Panc1 (cell line): ENCODE measurements around the gene RSU1. TPM values are rescaled to one million over a fixed set of nuclear protein-coding genes. Genes with fewer than 3 reads are reported as not detected.
A peak's percentile ranks its signal among the peaks of the same experiment; 100 is the strongest.

Experiments
- ATAC-seq: fragments of 200-7000 bp; cut with Tn5 transposase; 2 replicates; pipeline ENCODE4 v1.9.1; 2020; ENCODE audit warnings: mild to moderate bottlenecking, moderate library complexity
- BruUV-seq: library from RNA; stranded (reverse); fragments of 400-500 nt; replicated peaks from 2 replicates; lab custom pipeline; 2021; lab: Mats Ljungman, UMichigan
- CTCF ChIA-PET: fragments of 300-600 bp; sonication (Branson Sonifier 250); formaldehyde crosslinking; loops from one replicate; lab custom pipeline; 2022; ENCODE audit warnings: antibody characterized with exemption; lab: Charles Lee
- POLR2A ChIA-PET: fragments of 300-600 bp; sonication (Branson Sonifier 250); formaldehyde crosslinking; loops from one replicate; lab custom pipeline; 2022; ENCODE audit warnings: antibody characterized with exemption; lab: Charles Lee
- DNase-seq: peaks from one replicate; pipeline ENCODE4 v3.0.0-alpha.2; 2010; ENCODE audit warnings: low read depth, low spot score
- H3K27ac ChIP-seq: 2 replicates; pipeline ENCODE4 v1.5.1; 2011; ENCODE audit warnings: mild to moderate bottlenecking, low read length, inconsistent platforms
- H3K27me3 ChIP-seq: fragments of 200-500 bp; sonication (Bioruptor generic); 2 replicates; pipeline ENCODE4 v1.6.0; 2014; ENCODE audit warnings: low read length, inconsistent platforms; ENCODE audit not compliant: control insufficient read depth, insufficient read depth
- H3K36me3 ChIP-seq: fragments of 200-500 bp; sonication (Bioruptor generic); 2 replicates; pipeline ENCODE4 v1.5.1; 2014; ENCODE audit warnings: inconsistent platforms, mild to moderate bottlenecking, low read length, moderate library complexity; ENCODE audit not compliant: control insufficient read depth, insufficient read depth
- H3K4me1 ChIP-seq: 2 replicates; pipeline ENCODE4 v1.5.1; 2011; ENCODE audit warnings: inconsistent platforms, mild to moderate bottlenecking, low read length, moderate library complexity; ENCODE audit not compliant: control insufficient read depth, insufficient read depth
- H3K4me3 ChIP-seq, 2 experiments: 2 replicates each; pipeline ENCODE4 v1.5.1; 2011 to 2012; ENCODE audit warnings: low read depth in 2 of 2, low read length in 2 of 2, mild to moderate bottlenecking in 2 of 2, inconsistent platforms in 1 of 2, moderate library complexity in 1 of 2
- H3K9me3 ChIP-seq: fragments of 200-500 bp; sonication (Bioruptor generic); 2 replicates; pipeline ENCODE4 v1.5.1; 2014; ENCODE audit warnings: low read depth, mild to moderate bottlenecking, inconsistent platforms, low read length, moderate library complexity; ENCODE audit not compliant: control insufficient read depth, insufficient read depth
- POLR2AphosphoS5 ChIP-seq: IDR thresholded peaks from 2 replicates; pipeline ENCODE4 v1.6.1; 2012; ENCODE audit warnings: mild to moderate bottlenecking, low read depth, low read length, moderate library complexity
- SIN3A ChIP-seq: IDR thresholded peaks from 2 replicates; pipeline ENCODE4 v1.6.1; 2012; ENCODE audit warnings: low read depth, mild to moderate bottlenecking, low read length, moderate library complexity, borderline replicate concordance; ENCODE audit not compliant: insufficient read depth
- TCF7L2 ChIP-seq: IDR thresholded peaks from 2 replicates; pipeline ENCODE4 v1.6.1; 2011; ENCODE audit warnings: mild to moderate bottlenecking, low read depth, low read length, inconsistent platforms
- in situ Hi-C: cut with HindIII; loops from 2 replicates; pipeline ENCODE4 v1.10.0; 2016; ENCODE audit warnings: low sequenced_read_pairs, low pct_unique_long_range_greater_than_20kb
- intact Hi-C: fragments of 100-400 bp; cut with micrococcal nuclease; formaldehyde crosslinking; loops from one replicate; pipeline ENCODE4 v1.10.0; 2022; ENCODE audit not compliant: unreplicated experiment
- total RNA-seq: library from RNA; stranded (reverse); gene quantifications from one replicate; pipeline ENCODE4 v1.2.1, GENCODE V29; 2021; ENCODE audit not compliant: unreplicated experiment
- TF ChIP-seq, protein P1 (sequence below), 2 experiments: IDR thresholded peaks; 2 replicates each; pipeline ENCODE4 v1.6.1; 2011 to 2012; ENCODE audit warnings: low read depth in 2 of 2, control low read depth in 1 of 2, low read length in 1 of 2, mild to moderate bottlenecking in 1 of 2, moderate library complexity in 1 of 2; ENCODE audit not compliant: insufficient read depth in 1 of 2
- TF ChIP-seq, protein P2 (sequence below): fragments of 450-650 bp; IDR thresholded peaks from 2 replicates; pipeline ENCODE4 v1.5.1; 2017; ENCODE audit warnings: mild to moderate bottlenecking

Gene RSU1
- total RNA-seq, 1 experiment from 2014 or later: 55.6 TPM

DNA sequence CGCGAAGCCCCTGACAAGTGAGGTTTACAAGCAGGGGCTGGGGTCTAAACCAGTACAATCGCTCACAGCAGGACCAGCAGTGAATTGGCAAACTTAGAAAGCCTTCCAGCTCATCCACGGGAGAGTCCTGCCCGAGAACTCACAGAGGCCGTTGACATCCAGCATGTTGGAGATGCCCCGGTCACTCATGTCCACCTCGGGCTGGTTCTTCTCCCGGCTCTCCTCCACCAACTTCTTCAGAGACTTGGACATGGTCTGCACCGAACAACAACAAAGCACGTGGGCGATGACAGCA, 447 bp downstream of the RSU1 start:
- intact Hi-C loops (no loop called here), in situ Hi-C loops (no loop called here)
- Histone ChIP-seq H3K27ac (peak overlapping the region; percentile 85), H3K27me3 (no peaks in the 10 kb centered on the region), H3K4me3 (peak overlapping the region; percentile 86 to 92), H3K36me3 (no peaks in the 10 kb centered on the region), H3K9me3 (no peaks in the 10 kb centered on the region), H3K4me1 (peaks cover 10% of the 10 kb centered on the region; the same call in 1 of the 2 replicates)
- POLR2A ChIA-PET: interaction anchor here (0.6 kb wide), 1 partner anchor 180 kb away, joined by 3 read pairs; no protein-coding TSS in a partner anchor
- DNase-seq (no peak), ATAC-seq (no peak; the same call in 1 of the 2 replicates)
- no TSS peak for BruUV-seq
- CTCF ChIA-PET: no interaction called here
- TF ChIP-seq SIN3A: no peak
- no peak for TF ChIP-seq TCF7L2
- no peak for TF ChIP-seq POLR2AphosphoS5
- TF ChIP-seq, protein P1, sequence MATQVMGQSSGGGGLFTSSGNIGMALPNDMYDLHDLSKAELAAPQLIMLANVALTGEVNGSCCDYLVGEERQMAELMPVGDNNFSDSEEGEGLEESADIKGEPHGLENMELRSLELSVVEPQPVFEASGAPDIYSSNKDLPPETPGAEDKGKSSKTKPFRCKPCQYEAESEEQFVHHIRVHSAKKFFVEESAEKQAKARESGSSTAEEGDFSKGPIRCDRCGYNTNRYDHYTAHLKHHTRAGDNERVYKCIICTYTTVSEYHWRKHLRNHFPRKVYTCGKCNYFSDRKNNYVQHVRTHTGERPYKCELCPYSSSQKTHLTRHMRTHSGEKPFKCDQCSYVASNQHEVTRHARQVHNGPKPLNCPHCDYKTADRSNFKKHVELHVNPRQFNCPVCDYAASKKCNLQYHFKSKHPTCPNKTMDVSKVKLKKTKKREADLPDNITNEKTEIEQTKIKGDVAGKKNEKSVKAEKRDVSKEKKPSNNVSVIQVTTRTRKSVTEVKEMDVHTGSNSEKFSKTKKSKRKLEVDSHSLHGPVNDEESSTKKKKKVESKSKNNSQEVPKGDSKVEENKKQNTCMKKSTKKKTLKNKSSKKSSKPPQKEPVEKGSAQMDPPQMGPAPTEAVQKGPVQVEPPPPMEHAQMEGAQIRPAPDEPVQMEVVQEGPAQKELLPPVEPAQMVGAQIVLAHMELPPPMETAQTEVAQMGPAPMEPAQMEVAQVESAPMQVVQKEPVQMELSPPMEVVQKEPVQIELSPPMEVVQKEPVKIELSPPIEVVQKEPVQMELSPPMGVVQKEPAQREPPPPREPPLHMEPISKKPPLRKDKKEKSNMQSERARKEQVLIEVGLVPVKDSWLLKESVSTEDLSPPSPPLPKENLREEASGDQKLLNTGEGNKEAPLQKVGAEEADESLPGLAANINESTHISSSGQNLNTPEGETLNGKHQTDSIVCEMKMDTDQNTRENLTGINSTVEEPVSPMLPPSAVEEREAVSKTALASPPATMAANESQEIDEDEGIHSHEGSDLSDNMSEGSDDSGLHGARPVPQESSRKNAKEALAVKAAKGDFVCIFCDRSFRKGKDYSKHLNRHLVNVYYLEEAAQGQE (IDR thresholded peaks at IDR 0.05; ENCODE audit: insufficient read depth in 1 of 2, low read depth in 2 of 2, low read length in 1 of 2): no peak

DNA sequence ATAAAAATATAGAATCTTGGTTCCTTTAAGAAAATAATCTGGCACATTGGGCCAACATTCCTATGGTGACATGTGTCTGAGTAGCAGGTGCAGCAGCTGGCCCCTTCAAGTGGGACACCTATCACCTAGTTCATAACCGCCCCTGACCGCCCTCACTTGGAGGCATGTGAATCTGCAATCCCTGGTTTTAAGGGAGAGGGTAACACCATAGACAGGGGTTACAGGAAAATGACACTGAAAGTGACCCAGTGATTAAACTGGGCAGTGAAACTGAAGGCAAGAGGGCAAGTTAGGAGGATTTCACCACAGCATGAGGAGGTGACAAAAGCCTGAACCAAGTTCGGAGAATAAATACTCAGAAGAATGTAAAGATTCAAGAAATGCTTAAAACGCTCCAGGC, 1.1 kb downstream of the RSU1 start:
- CTCF ChIA-PET: no interaction called here
- intact Hi-C loops: no loop called here

More for the DNA sequence above, 1.1 kb downstream of the RSU1 start:
- H3K4me1 ChIP-seq: peaks cover 10% of the 10 kb centered on the region; the same call in 1 of the 2 replicates
- H3K36me3 ChIP-seq: no peaks in the 10 kb centered on the region
- POLR2A ChIA-PET: no interaction called here
- no peaks in the 10 kb centered on the region for H3K27me3 ChIP-seq
- peak overlapping the region; percentile 85 for H3K27ac ChIP-seq
- in situ Hi-C loops: no loop called here
- no peak for DNase-seq
- TF ChIP-seq, protein P2, sequence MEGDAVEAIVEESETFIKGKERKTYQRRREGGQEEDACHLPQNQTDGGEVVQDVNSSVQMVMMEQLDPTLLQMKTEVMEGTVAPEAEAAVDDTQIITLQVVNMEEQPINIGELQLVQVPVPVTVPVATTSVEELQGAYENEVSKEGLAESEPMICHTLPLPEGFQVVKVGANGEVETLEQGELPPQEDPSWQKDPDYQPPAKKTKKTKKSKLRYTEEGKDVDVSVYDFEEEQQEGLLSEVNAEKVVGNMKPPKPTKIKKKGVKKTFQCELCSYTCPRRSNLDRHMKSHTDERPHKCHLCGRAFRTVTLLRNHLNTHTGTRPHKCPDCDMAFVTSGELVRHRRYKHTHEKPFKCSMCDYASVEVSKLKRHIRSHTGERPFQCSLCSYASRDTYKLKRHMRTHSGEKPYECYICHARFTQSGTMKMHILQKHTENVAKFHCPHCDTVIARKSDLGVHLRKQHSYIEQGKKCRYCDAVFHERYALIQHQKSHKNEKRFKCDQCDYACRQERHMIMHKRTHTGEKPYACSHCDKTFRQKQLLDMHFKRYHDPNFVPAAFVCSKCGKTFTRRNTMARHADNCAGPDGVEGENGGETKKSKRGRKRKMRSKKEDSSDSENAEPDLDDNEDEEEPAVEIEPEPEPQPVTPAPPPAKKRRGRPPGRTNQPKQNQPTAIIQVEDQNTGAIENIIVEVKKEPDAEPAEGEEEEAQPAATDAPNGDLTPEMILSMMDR: no peak
- TF ChIP-seq TCF7L2 (no peak), POLR2AphosphoS5 (no peak), SIN3A (no peak)
- TF ChIP-seq, protein P1 (IDR thresholded peaks at IDR 0.05; ENCODE audit: insufficient read depth in 1 of 2, low read depth in 2 of 2, low read length in 1 of 2): no peak
- peak overlapping the region; percentile 86 to 92 for H3K4me3 ChIP-seq
- BruUV-seq: no TSS peak
- no peak for ATAC-seq
- H3K9me3 ChIP-seq: no peaks in the 10 kb centered on the region
